Muscle layer of duodenum (tissue), 2 donors: Measurements from ENCODE around the gene DPH2.

Experiments used
- H3K27ac ChIP-seq: one replicate; pipeline ENCODE4 v1.7.0; 2013; ENCODE audit warnings: mild to moderate bottlenecking, low read length
- H3K27me3 ChIP-seq: one replicate; pipeline ENCODE4 v1.7.0; 2013; ENCODE audit warnings: low read depth, mild to moderate bottlenecking, control low read depth, low read length
- H3K36me3 ChIP-seq, 2 donors: one replicate each; pipeline ENCODE4 v1.7.0; 2013; ENCODE audit warnings: low read length in 2 of 2, control low read depth in 1 of 2, mild to moderate bottlenecking in 1 of 2; ENCODE audit not compliant: insufficient read depth in 2 of 2, control insufficient read depth in 1 of 2
- H3K4me1 ChIP-seq, 2 donors: one replicate each; pipeline ENCODE4 v1.7.0; 2013; ENCODE audit warnings: low read length in 2 of 2, mild to moderate bottlenecking in 2 of 2, control low read depth in 1 of 2, moderate library complexity in 1 of 2; ENCODE audit not compliant: insufficient read depth in 2 of 2, control insufficient read depth in 1 of 2
- H3K4me3 ChIP-seq, 2 donors: one replicate each; pipeline ENCODE4 v1.7.0; 2013; ENCODE audit warnings: low read length in 2 of 2, low read depth in 1 of 2, mild to moderate bottlenecking in 1 of 2
- H3K9me3 ChIP-seq, 2 donors: one replicate each; pipeline ENCODE4 v1.7.0; 2013; ENCODE audit warnings: low read length in 2 of 2, control low read depth in 1 of 2, mild to moderate bottlenecking in 1 of 2; ENCODE audit not compliant: control insufficient read depth in 1 of 2
- donor health status: healthy.

The DPH2 gene

DNA sequence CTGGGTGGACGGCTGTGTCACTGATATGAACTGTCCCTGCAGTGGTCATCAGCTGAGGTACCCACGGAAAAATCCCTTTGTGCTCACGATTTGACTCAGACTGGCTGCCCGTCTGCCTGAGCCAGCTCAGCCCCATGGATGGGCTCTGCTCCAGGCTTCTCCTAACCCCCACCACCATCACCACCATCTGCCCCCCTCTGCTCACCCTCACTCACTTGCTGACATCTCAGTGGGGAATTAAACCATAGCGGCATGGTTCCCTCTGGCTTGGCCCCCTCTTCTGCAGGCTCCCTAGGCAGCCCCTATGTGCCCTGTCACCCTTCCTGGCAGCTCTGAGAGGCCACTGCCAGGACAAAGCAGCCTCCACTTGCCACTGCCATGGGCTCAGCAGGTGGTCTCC is 44.1 kb downstream of the DPH2 start:
- Histone ChIP-seq H3K4me1 (peaks cover 0 to 6% of the 10 kb centered on the region in 2 donors), H3K9me3 (no peaks in the 10 kb centered on the region), H3K4me3 (no peak overlapping the region), H3K27ac (no peak overlapping the region), H3K27me3 (no peaks in the 10 kb centered on the region), H3K36me3 (peaks cover 0 to 4% of the 10 kb centered on the region in 2 donors)

DNA sequence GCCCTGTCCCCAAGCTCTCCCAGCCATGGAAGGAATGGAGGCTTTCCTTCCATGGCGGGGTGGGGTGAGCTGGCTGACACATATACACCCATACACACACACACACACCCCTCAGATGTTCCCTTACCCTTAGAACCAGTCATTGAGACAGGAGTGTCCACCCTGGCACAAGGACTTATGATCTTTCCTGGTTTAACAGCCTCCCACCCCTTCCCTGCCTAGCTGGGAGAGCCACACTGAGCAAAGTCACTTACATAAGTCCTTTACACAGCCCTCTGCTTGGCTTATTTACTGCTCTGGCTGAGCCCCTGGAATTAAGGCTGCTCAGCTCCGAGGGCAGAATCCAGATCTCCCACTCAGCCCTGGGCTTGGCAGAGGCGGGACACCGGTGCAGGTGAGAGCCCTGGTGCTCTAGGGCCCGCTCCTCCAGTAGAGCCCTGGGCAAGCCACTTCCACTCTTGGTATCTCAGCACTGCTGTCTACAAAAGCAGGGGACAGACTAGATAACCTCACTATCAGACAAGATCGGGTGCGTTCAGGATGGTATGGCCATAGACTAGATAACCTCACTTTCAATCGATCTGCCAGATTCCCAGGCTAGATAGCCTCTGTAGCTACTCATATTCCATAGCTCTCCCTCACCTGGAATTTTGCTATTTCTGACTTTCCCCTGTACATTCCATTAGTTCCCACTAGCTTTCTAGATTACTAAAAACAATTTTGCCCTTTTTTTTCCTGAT is 44.7 kb downstream of the DPH2 start:
- H3K27ac ChIP-seq: no peak overlapping the region
- peaks cover 0 to 6% of the 10 kb centered on the region in 2 donors for H3K4me1 ChIP-seq
- H3K27me3 ChIP-seq: no peaks in the 10 kb centered on the region
- no peak overlapping the region for H3K4me3 ChIP-seq
- no peaks in the 10 kb centered on the region for H3K9me3 ChIP-seq
- H3K36me3 ChIP-seq: peaks cover 0 to 4% of the 10 kb centered on the region in 2 donors

GRCh38 chr1:44015206-44015605 is 45.4 kb downstream of the DPH2 start:
- Histone ChIP-seq H3K9me3 (no peaks in the 10 kb centered on the region), H3K27me3 (no peaks in the 10 kb centered on the region), H3K27ac (no peak overlapping the region), H3K36me3 (peaks cover 0 to 4% of the 10 kb centered on the region in 2 donors), H3K4me1 (peaks cover 0 to 6% of the 10 kb centered on the region in 2 donors), H3K4me3 (no peak overlapping the region)

GRCh38 chr1:44016041-44016889 is 46.5 kb downstream of the DPH2 start:
- H3K36me3 ChIP-seq: peaks cover 0 to 4% of the 10 kb centered on the region in 2 donors
- peaks cover 0 to 6% of the 10 kb centered on the region in 2 donors for H3K4me1 ChIP-seq
- no peaks in the 10 kb centered on the region for H3K9me3 ChIP-seq
- no peak overlapping the region for H3K27ac ChIP-seq
- H3K4me3 ChIP-seq: no peak overlapping the region
- H3K27me3 ChIP-seq: no peaks in the 10 kb centered on the region

- Histone ChIP-seq H3K4me1 (peaks cover 0 to 6% of the 10 kb centered on the region in 2 donors), H3K36me3 (peaks cover 0 to 4% of the 10 kb centered on the region in 2 donors), H3K4me3 (no peak overlapping the region), H3K9me3 (no peaks in the 10 kb centered on the region), H3K27me3 (no peaks in the 10 kb centered on the region), H3K27ac (no peak overlapping the region)
Measured at GRCh38 chr1:44016890-44017400, 47.1 kb downstream of the DPH2 start.

DNA sequence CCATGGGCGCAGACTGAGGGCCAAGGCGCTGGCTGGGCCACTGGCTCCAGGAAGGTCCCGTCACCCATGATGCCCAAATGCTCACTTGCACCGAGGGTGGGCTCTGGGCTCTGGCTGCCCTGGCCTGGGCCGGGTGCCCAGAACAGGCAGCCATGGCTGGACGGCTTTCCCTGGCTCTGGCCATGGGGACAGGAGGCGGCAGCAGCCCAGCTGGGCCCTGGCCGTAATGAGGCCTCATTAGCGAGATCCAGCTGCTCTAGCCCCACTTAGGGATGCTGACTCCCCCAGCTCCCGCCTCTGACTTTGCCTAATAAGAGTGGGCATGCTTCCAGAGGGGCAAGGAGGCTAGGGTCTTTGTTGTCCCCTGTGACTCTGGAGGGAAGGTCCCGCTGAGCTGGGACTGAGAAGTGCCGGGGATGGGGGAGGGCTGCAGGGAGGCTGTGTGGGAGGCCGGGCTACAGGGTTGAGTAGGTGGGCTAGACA is 49.7 kb downstream of the DPH2 start:
- Histone ChIP-seq H3K27ac (no peak overlapping the region), H3K36me3 (peaks cover 0 to 4% of the 10 kb centered on the region in 2 donors), H3K4me3 (no peak overlapping the region), H3K9me3 (no peaks in the 10 kb centered on the region), H3K4me1 (peaks cover 0 to 6% of the 10 kb centered on the region in 2 donors), H3K27me3 (no peaks in the 10 kb centered on the region)

DNA sequence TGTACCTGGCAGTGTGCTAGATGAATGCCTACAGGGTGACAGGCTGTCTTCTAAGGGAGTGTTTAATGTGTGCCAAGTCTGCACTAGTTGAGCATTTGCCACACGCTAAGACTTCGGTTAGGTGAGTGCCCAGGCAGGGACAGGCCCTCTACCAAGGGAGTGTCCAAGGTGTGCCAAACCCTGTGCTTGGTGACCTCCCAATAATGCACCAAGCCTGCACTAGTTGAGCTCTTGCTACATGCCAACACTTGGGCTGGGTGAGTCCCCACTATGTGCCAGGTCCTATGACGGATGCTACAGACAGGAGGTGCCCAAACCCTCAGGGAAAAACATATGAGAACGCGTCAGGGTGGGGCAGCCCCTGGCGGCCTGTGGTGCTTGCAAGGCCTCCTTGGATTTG is 50.7 kb downstream of the DPH2 start:
- H3K27me3 ChIP-seq: no peaks in the 10 kb centered on the region
- H3K4me3 ChIP-seq: no peak overlapping the region
- peaks cover 0 to 4% of the 10 kb centered on the region in 2 donors for H3K36me3 ChIP-seq
- no peak overlapping the region for H3K27ac ChIP-seq
- H3K4me1 ChIP-seq: peaks cover 0 to 2% of the 10 kb centered on the region in 2 donors
- no peaks in the 10 kb centered on the region for H3K9me3 ChIP-seq

DNA sequence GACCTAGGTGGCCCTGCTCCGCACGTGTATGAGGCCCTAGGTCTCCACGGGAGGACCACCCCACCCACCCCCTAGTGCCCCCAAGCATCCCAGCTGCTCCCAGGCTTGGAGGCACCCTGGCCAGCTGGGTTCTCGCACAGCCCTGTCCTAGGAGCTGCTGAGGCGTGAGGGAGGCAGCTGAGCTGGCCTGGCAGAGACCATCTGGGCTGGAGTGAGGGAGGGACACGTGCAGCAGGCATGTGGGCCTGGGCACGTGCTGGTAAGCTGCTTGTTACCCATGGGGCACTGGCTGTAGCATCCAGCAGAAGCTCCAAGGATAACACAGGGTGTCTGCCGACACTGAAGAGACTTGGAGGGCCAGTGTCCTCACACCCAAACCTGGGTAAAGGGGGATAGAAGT is 51.3 kb downstream of the DPH2 start:
- no peak overlapping the region for H3K27ac ChIP-seq
- no peaks in the 10 kb centered on the region for H3K27me3 ChIP-seq
- H3K9me3 ChIP-seq: no peaks in the 10 kb centered on the region
- H3K4me1 ChIP-seq: no peaks in the 10 kb centered on the region
- H3K4me3 ChIP-seq: no peak overlapping the region
- peaks cover 0 to 4% of the 10 kb centered on the region in 2 donors for H3K36me3 ChIP-seq

DNA sequence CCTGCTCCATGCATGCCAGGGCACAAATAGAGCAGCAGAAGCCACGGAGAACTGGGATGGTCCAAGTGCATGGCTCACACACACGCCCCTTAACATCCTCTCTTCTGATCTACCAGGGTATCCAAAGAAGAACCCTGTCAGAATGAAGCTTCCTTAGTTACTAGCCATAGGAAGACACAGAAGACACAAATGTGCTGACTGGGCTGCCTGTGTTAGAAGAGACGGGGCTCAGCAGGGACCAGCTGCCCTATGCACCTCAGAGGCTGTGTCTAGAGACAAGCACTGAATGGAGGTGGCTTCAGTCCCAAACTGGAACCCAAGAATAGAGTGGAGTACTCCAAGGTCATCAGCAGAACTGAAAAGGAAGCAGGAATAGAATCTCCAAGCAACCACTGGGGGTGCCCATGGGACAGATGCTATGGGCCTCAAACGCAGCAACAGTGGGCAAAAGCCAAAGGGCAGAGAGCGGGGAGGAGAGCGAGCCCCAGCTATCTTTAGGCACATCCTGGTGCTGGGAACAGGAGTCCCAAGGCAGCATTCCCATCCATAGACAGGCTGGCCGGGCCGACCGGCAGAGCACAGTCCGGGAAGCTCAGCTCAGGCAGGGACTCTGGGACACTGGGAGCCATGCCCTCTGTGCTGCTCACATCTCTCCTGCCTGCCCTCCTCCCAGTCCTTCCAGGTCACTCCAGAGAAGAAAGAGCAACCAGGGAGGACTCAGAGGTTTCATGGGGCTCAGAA is 51.9 kb downstream of the DPH2 start:
- no peak overlapping the region for H3K4me3 ChIP-seq
- no peak overlapping the region for H3K27ac ChIP-seq
- H3K4me1 ChIP-seq: no peaks in the 10 kb centered on the region
- no peaks in the 10 kb centered on the region for H3K27me3 ChIP-seq
- peaks cover 0 to 4% of the 10 kb centered on the region in 2 donors for H3K36me3 ChIP-seq
- H3K9me3 ChIP-seq: no peaks in the 10 kb centered on the region
